Embryonic facial prominence (tissue), 1 donor: Measurements from ENCODE around the gene MYBPHL.

Experiments
- DNase-seq: peaks from one replicate; pipeline ENCODE4 v3.0.0-alpha.2; 2016; ENCODE audit errors: extremely low spot score

Gene MYBPHL

DNA sequence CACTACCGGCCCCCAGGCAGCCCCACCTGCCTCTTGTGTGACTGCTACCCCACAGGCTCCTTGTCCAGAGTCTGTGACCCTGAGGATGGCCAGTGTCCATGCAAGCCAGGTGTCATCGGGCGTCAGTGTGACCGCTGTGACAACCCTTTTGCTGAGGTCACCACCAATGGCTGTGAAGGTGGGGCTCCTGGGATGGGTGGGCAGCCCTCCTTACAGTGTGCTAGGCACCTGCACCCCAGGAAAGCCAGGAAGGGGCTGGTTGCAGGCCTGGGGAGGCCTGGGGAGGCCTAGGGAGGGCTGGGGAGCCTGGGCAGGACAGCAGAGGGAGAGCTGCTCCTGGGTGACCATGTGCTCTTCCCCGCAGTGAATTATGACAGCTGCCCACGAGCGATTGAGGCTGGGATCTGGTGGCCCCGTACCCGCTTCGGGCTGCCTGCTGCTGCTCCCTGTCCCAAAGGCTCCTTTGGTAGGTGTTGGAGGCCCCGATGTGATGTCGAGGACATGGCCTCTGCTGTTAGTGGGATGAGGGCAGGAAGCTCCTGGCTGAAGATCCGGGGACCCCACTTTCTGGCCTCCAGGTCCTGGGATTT, 41.0 kb downstream of the MYBPHL start:
- DNase-seq: no peak

- DNase-seq: no peak
Measured at GRCh38 chr1:109265016-109265415, 41.8 kb downstream of the MYBPHL start.

GRCh38 chr1:109264379-109264755, 42.4 kb downstream of the MYBPHL start:
- DNase-seq: no peak

DNA sequence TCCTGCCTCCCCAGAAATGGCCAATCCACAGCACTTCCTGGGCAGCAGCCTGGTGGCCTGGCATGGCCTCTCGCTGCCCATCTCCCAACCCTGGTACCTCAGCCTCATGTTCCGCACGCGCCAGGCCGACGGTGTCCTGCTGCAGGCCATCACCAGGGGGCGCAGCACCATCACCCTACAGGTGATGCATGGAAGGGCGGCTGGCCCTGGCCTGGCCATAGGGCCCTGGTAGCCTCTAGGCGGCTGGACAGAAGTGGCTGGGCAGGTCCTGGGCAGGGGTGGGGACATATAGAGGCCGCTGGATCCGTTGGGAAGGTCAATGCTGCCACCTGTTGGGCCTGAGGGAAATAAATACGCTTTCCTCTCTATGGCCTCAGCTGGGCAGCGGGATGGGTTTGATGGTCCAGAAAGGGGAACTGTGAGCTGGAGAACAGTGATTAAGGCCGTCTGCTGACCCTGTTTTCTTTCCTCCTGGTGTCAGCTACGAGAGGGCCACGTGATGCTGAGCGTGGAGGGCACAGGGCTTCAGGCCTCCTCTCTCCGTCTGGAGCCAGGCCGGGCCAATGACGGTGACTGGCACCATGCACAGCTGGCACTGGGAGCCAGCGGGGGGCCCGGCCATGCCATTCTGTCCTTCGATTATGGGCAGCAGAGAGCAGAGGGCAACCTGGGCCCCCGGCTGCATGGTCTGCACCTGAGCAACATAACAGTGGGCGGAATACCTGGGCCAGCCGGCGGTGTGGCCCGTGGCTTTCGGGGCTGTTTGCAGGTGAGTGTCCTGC, 43.0 kb downstream of the MYBPHL start:
- DNase-seq: no peak

DNA sequence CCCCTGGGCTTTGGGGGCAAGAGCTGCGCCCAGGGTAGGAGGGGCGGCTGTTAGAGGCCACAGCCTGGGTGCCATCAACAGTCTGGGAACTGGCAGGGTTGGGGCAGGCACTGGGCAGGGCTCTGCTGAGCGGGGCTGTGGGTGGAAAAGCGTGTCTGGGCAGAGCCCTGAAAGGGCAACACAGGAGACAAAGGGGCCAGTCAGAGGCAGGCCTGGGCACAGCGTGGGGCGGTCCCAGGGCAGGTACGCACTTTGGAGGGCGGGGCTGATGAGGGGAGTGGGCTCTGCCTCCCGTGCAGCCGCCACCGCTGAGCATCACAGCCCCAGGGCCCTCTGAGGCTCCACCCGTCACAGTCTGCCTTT, 43.6 kb downstream of the MYBPHL start:
- DNase-seq: no peak

GRCh38 chr1:109262231-109263055, 44.4 kb downstream of the MYBPHL start:
- no peak for DNase-seq

GRCh38 chr1:109261578-109261977, 45.2 kb downstream of the MYBPHL start:
- DNase-seq: no peak

GRCh38 chr1:109261006-109261405, 45.8 kb downstream of the MYBPHL start:
- DNase-seq: no peak

GRCh38 chr1:109259674-109260557, 46.9 kb downstream of the MYBPHL start:
- DNase-seq: no peak

- DNase-seq: no peak
Measured at GRCh38 chr1:109258481-109259466, 48.0 kb downstream of the MYBPHL start.

DNA sequence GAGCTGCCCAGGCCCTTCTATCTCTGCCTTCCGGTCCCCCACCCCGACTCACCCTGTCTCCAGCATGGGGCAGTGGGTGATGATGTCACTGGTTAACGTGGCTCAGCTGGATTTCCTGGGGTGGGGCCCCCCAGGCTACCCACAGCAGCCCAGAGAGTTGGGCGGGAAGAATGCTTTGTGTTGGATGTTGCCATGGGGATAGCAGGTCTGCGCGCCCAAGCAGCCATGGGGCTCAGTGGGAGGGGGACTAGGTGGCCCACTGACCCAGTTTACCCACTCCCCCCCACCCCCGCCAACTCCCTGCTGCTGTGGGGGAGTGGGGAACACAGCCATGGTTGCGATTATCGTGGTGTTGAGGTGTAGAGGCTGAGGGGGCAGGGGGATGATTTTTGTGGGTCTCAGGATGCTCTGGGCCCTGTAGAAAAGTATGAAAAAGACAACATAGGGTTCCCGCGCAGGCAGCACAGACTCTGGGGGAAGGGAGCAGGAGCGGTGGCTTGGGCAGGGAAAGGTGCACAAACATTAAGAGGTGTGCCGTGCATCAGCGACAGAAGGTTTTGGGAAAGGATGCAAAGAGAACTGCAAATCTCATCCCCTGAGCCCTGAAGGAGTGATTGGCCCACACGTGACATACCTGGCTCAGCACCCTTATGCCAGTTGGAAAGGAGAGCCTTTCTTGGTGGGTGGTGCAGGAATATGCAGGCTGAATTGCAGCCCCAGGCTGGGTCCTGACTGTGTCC, 49.0 kb downstream of the MYBPHL start:
- DNase-seq: no peak

DNA sequence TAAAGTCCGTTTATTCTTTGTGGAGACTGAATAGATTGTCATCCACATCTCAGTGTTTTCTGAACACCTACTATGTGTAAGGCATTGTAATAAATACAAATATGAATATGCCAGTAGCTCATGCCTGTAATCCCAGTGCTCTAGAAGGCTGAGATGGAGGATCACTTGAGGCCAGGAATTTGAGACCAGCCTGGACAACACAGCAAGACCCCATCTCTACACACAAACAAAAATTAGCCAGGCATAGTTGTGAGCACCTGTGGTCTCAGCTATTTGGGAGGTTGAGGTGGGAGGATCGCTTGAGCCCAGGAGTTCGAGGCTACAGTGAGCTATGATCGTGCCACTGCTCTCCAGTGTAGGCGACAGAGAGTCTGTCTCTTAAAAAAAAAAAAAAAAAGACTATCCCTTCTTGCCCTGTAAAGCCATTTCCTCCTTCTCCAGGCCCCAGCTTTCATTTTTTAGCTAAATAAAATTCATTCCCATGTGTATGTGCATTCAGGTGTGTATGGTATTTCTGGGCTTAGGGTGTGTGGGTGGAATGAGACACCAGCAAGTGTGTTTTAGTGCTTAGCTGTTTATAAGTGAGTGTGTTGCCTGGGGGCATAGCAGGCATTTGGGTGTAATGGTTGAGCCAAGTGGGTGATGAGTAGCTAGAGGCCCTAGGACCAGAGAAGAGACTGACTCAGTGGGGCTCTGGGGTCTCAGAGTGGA, 49.7 kb downstream of the MYBPHL start:
- DNase-seq: no peak

GRCh38 chr1:109256085-109256484, 50.7 kb downstream of the MYBPHL start:
- DNase-seq: no peak

- no peak for DNase-seq
Measured at GRCh38 chr1:109255678-109256077, 51.1 kb downstream of the MYBPHL start.

- no peak for DNase-seq
Measured at GRCh38 chr1:109255097-109255651, 51.6 kb downstream of the MYBPHL start.

DNA sequence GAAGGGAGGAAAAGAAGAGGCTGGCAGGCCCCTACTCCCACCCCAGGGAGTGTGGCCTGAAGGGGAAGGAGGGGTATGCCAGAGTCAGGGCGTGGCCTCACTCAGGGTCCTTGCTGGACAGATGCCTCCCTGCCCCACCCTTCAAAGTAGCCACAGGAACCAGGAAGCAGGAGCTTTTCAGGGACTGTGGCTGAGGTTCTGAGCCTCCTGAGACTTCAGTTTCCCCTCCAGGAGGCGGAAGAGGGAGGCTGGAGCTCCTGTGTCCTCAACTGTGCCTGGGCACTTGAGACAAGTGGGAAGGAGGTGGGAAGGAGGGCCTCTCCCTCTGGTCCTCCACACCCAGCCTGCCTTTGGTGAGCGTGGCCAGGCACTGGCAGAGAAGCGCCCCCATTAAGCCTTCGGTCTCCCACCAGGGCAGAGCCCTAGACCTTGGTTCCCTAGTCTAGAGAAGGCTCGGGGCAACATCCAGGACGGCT, 52.2 kb downstream of the MYBPHL start:
- no peak for DNase-seq

GRCh38 chr1:109253803-109254620, 52.8 kb downstream of the MYBPHL start:
- DNase-seq: no peak
